Esophagus squamous epithelium (tissue), 4 donors: ENCODE measurements around the gene SLC35E2B.
"Not testable (repeated sequence)": the region's sequence is repeated elsewhere in the genome, so short reads cannot be mapped to it uniquely, and the experiment has no call there.

Source experiments
- CTCF ChIP-seq, 6 experiments: fragments of 450-650 bp in 4 of 6; fragments of 200-600 bp in 2 of 6; sonication (generic) in 2 of 6; IDR thresholded peaks; one replicate each; pipeline ENCODE4 v1.5.1; 2016 to 2019; ENCODE audit warnings: antibody characterized with exemption in 6 of 6, mild to moderate bottlenecking in 4 of 6, moderate library complexity in 4 of 6
- POLR2A ChIP-seq, 4 donors: fragments of 450-650 bp; IDR thresholded peaks; one replicate each; pipeline ENCODE4 v1.6.1; 2017; ENCODE audit warnings: antibody characterized with exemption in 4 of 4, mild to moderate bottlenecking in 4 of 4, moderate library complexity in 3 of 4

GRCh38 chr1:1702506-1702905 is 9.9 kb upstream of the SLC35E2B start:
- not testable (repeated sequence) for TF ChIP-seq CTCF, POLR2A (IDR thresholded peaks at IDR 0.05)
